HG03196 (cell line): ENCODE measurements around the gene OR2V2.

Experiments used
- ATAC-seq: cut with Tn5 transposase; IDR thresholded peaks from one replicate; pipeline ENCODE4 v1.9.1; 2021; ENCODE audit not compliant: unreplicated experiment

The OR2V2 gene

DNA sequence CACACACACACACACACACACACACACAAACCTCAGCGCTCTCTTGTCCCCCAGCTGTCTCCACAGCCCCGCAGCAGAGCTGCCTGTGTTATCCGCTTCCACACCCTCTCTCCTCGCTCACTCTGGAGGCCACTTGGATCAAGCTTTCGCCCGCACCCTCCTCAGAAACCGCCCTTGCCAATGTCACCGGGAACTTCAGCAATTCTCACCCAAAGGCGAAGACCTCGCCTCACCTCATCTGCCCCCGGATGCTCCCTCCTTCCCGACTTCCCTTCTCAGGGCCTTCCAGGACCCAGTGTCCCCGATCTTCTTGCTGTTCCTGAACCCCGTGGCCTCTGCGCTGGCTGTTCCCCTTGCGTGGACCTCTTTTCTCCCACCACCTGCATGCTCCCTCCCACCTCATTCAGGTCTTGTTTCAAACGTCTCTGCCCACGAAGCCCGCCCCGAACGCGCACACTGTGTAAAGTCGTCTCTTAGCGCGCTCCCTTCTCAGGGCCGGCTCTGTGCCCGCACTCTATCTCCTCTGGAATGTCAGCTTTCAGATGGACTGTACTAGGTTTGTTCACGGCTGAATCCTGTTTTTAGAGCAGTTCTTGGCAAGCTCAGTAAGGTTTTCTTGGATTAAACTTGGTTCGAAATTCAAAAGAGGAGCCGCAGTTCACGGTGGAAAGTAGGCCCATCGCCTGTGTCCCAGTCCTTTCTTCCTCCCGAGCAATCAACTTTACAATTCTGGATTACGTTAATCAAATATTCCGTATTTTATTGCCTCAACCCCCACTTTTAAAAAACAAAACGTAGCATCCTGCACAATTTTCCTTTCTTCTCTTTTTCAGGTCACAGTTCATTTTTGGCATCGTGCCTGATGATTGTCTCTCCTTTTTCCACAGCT is 58.6 kb downstream of the OR2V2 start:
- ATAC-seq = no peak

DNA sequence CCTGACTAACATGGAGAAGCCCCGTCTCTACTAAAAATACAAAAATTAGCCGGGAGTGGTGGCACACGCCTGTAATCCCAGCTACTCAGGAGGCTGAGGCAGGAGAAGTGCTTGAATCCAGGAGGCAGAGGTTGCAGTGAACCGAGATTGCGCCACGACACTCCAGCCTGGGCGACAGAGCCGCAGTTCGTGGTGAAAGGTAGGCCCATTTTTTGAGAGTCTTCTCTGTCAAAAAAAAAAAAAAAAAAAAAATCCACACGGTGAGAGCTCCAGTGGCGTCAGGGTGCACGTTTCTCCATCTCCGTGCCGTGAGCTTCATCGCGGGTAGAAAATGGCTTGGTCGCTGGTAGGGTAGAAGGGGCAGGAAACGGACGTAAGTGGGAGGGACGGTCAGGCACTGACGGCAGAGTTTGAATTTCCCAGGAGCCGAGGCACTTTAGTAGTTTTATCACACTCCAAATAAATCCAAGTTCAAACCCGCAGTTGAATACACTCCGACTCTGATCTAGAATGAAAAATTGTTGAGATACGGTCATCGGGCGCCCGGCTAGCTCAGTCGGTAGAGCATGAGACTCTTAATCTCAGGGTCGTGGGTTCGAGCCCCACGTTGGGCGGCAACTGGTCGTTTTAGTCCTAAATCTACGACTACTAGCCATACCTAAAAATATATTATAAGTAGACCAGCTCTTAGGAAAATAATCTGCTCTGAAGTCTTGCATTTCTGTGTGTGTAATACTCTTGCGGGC is 60.0 kb downstream of the OR2V2 start:
- ATAC-seq = peak; percentile 34

DNA sequence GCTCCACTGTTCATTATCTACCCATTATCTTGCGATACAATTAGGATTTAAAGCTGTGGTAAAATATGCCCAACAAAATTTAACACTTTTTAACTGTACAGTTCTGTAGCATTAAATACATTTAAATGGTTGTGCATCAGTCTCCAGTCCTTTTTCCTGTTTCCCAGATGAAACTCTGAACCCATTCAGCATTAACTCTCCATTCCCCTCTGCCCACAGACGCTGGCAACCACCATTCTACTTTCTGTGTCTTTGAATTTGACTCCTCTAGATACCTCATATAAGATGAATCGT is 60.5 kb downstream of the OR2V2 start:
- no peak for ATAC-seq
